ENCODE data around the gene TRABD2B.

TRABD2B gene

GRCh38 chr1:47990286-47990685 lies 6.9 kb downstream of the TRABD2B start:
- POLR2A ChIA-PET = no interaction called here
- CTCF ChIA-PET = no interaction called here

GRCh38 chr1:47987601-47988000 lies 9.6 kb downstream of the TRABD2B start:
- POLR2A ChIA-PET = no interaction called here
- DNase-seq (ENCODE audit: extremely low spot score) = no peak
- CTCF ChIA-PET = interaction anchor here (1.0 to 1.9 kb wide), 3 partner anchors 10 to 33 kb away, joined by 3 to 7 read pairs (median 3); partner anchors contain the start of gene TRABD2B
- TF ChIP-seq CTCF (IDR thresholded peaks at IDR 0.05; ENCODE audit: control extremely low read depth, extremely low read depth, low read depth, missing control alignments) = no peak

More at GRCh38 chr1:47990286-47990685, 6.9 kb downstream of the TRABD2B start:
- TF ChIP-seq CTCF (IDR thresholded peaks at IDR 0.05; ENCODE audit: control extremely low read depth, extremely low read depth, low read depth, missing control alignments) = no peak
- no peak for DNase-seq (ENCODE audit: extremely low spot score)

GRCh38 chr1:47986761-47987200 lies 10.4 kb downstream of the TRABD2B start:
- ChIA-PET POLR2A (no interaction called here), CTCF (interaction anchor here (1.2 to 1.9 kb wide), 2 partner anchors 11 to 17 kb away, joined by 3 to 7 read pairs; partner anchors contain the start of gene TRABD2B)
- no peak for DNase-seq (ENCODE audit: extremely low spot score)
- TF ChIP-seq CTCF (IDR thresholded peaks at IDR 0.05; ENCODE audit: control extremely low read depth, extremely low read depth, low read depth, missing control alignments) = no peak

GRCh38 chr1:47985018-47985417 lies 12.2 kb downstream of the TRABD2B start:
- ChIA-PET POLR2A (no interaction called here), CTCF (interaction anchor here (1.1 kb wide), 1 partner anchor 13 kb away, joined by 4 read pairs; the partner anchor contains the start of gene TRABD2B)
- no peak for DNase-seq (ENCODE audit: extremely low spot score)
- TF ChIP-seq CTCF (IDR thresholded peaks at IDR 0.05; ENCODE audit: control extremely low read depth, extremely low read depth, low read depth, missing control alignments) = no peak

- ChIA-PET CTCF (interaction anchor here (1.1 kb wide), 1 partner anchor 13 kb away, joined by 4 read pairs; the partner anchor contains the start of gene TRABD2B), POLR2A (no interaction called here)
- TF ChIP-seq CTCF (IDR thresholded peaks at IDR 0.05; ENCODE audit: control extremely low read depth, extremely low read depth, low read depth, missing control alignments) = no peak
- no peak for DNase-seq (ENCODE audit: extremely low spot score)
These were observed 12.9 kb downstream of the TRABD2B start for GRCh38 chr1:47984175-47984789.

- ChIA-PET POLR2A (no interaction called here), CTCF (interaction anchor here (0.6 kb wide), 1 partner anchor 14 kb away, joined by 3 read pairs; the partner anchor contains the start of gene TRABD2B)
- DNase-seq (ENCODE audit: extremely low spot score) = no peak
- TF ChIP-seq CTCF (IDR thresholded peaks at IDR 0.05; ENCODE audit: control extremely low read depth, extremely low read depth, low read depth, missing control alignments) = no peak
These were observed 13.5 kb downstream of the TRABD2B start for GRCh38 chr1:47983691-47984090.

Data from GM10248 (cell line).